Karpas-422 (cell line): ENCODE measurements around the gene CILP. TPM values are rescaled to one million over a fixed set of nuclear protein-coding genes. Genes with fewer than 3 reads are reported as not detected.
"Not testable (repeated sequence)": the region's sequence is repeated elsewhere in the genome, so short reads cannot be mapped to it uniquely, and the experiment has no call there.

ENCODE experiments used
- DNase-seq: peaks from one replicate; pipeline ENCODE4 v3.0.0-alpha.2; 2015
- H2AFZ ChIP-seq: fragments of 200-600 bp; sonication (generic); 2 replicates; pipeline ENCODE4 v1.6.1; 2014; ENCODE audit warnings: antibody characterized with exemption, low read length, mixed read lengths
- H3K27ac ChIP-seq: fragments of 200-600 bp; sonication (generic); 2 replicates; pipeline ENCODE4 v1.5.1; 2014; ENCODE audit warnings: mild to moderate bottlenecking, low read length, moderate library complexity
- H3K27me3 ChIP-seq: fragments of 200-600 bp; sonication (generic); 2 replicates; pipeline ENCODE4 v1.6.1; 2014; ENCODE audit warnings: low read length, mixed read lengths
- H3K36me3 ChIP-seq: fragments of 200-600 bp; sonication (generic); 2 replicates; pipeline ENCODE4 v1.6.1; 2014; ENCODE audit warnings: low read length, mixed read lengths; ENCODE audit not compliant: insufficient read depth
- H3K4me1 ChIP-seq: fragments of 200-600 bp; sonication (generic); 2 replicates; pipeline ENCODE4 v1.6.1; 2014; ENCODE audit warnings: mild to moderate bottlenecking, low read length, mixed read lengths
- H3K4me2 ChIP-seq: fragments of 200-600 bp; sonication (generic); 2 replicates; pipeline ENCODE4 v1.6.1; 2014; ENCODE audit warnings: low read length, low read depth, mild to moderate bottlenecking; ENCODE audit not compliant: poor library complexity, severe bottlenecking
- H3K4me3 ChIP-seq: fragments of 200-600 bp; sonication (generic); 2 replicates; pipeline ENCODE4 v1.5.1; 2014; ENCODE audit warnings: mild to moderate bottlenecking, antibody characterized with exemption, low read length, mixed read lengths
- H3K79me2 ChIP-seq: fragments of 200-600 bp; sonication (generic); 2 replicates; pipeline ENCODE4 v1.6.1; 2014; ENCODE audit warnings: mild to moderate bottlenecking, low read length, mixed read lengths
- H3K9ac ChIP-seq: fragments of 200-600 bp; sonication (generic); 2 replicates; pipeline ENCODE4 v1.6.0; 2014; ENCODE audit warnings: low read length
- H3K9me2 ChIP-seq: fragments of 200-600 bp; sonication (generic), shearing (Covaris generic); replicated peaks from 2 replicates; pipeline ENCODE4 v1.6.0; 2014; ENCODE audit warnings: mild to moderate bottlenecking, low read length, moderate library complexity; ENCODE audit not compliant: insufficient read depth
- H3K9me3 ChIP-seq: fragments of 300-700, 200-600 bp; sonication (generic); 2 replicates; pipeline ENCODE4 v1.6.1; 2014; ENCODE audit warnings: low read length, mixed read lengths
- H4K20me1 ChIP-seq: fragments of 200-600 bp; sonication (generic); 2 replicates; pipeline ENCODE4 v1.6.1; 2014; ENCODE audit warnings: mild to moderate bottlenecking, antibody characterized with exemption, low read length, low read depth; ENCODE audit not compliant: insufficient read depth
- total RNA-seq: library from RNA; depleted of rRNA; stranded (reverse); fragments of >200 nt; shearing (Covaris generic); gene quantifications from 2 replicates; pipeline ENCODE4 v1.2.3, GENCODE V29; 2014; ENCODE audit warnings: low replicate concordance

The CILP gene
- total RNA-seq, 1 experiment from 2014 or later, result not detected

DNA sequence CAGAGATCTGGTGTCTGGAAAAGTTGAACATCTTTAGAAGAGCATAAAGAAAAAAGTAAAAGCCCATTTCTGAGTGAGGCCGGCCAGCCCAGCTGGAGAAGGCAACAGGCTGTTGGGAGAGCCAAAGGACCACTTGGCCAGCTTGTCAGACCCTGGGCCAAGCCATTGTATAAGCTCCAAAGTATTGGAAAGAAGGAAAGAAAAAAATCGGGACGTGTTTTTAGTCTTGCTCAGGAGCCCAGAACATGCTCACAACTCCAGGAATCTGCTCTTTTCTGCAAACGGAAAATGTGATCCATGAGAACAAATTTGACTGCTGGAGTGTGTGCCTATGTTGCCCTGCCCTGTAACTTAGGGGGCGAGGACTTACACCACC, 15.7 kb downstream of the CILP start:
- no peaks in the 10 kb centered on the region for H4K20me1 ChIP-seq
- no peak overlapping the region for H3K9ac ChIP-seq
- H3K27ac ChIP-seq, result no peak overlapping the region
- no peaks in the 10 kb centered on the region for H3K79me2 ChIP-seq
- peaks cover 17% of the 10 kb centered on the region for H3K4me1 ChIP-seq
- no peaks in the 10 kb centered on the region for H3K9me3 ChIP-seq
- H3K36me3 ChIP-seq, result no peaks in the 10 kb centered on the region
- H3K27me3 ChIP-seq, result no peaks in the 10 kb centered on the region
- no peaks in the 10 kb centered on the region for H3K9me2 ChIP-seq
- peak overlapping the region; percentile 43 for H3K4me2 ChIP-seq
- no peak overlapping the region for H3K4me3 ChIP-seq
- no peak overlapping the region for H2AFZ ChIP-seq
- DNase-seq, result no peak

DNA sequence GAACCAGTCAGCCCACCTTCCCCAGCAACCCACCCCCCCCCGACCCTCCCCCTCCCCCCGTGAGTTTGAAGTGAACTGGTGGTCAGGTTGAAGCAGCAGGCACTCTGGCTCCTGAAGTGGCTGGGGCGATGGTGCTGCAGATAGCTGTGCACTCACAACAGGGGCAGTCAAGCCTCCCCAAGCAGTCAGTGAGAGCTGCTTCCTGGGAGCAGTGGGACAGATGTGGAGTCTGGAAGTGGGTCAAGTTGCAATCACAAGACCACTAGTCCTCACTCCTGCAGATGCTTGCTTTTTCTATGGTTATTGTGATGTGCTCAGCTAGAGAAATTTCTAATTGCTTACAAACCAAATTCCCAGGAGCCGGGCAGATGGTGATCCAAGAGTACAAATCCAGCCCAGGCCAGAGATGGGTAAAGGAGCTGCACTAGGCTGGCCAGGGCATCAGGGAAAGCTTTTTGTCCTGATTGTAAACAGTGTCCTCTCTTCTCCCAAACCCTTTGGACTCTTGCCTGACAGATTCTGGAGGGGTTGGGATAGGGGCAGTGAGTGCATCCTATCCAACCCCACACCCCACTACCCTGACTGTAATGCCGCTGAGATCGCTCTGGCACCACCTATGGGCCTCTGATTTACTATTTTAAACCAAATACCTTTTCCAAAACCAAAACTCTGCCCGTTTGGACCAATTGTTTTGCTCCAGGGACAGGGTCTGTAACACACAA, 16.3 kb downstream of the CILP start:
- Histone ChIP-seq H3K27ac (no peak overlapping the region), H3K4me1 (peaks cover 17% of the 10 kb centered on the region), H3K27me3 (no peaks in the 10 kb centered on the region), H3K4me2 (no peak overlapping the region), H3K4me3 (no peak overlapping the region), H2AFZ (no peak overlapping the region), H3K9ac (no peak overlapping the region), H3K9me2 (no peaks in the 10 kb centered on the region), H3K9me3 (no peaks in the 10 kb centered on the region), H4K20me1 (no peaks in the 10 kb centered on the region), H3K36me3 (no peaks in the 10 kb centered on the region), H3K79me2 (no peaks in the 10 kb centered on the region)
- no peak for DNase-seq

DNA sequence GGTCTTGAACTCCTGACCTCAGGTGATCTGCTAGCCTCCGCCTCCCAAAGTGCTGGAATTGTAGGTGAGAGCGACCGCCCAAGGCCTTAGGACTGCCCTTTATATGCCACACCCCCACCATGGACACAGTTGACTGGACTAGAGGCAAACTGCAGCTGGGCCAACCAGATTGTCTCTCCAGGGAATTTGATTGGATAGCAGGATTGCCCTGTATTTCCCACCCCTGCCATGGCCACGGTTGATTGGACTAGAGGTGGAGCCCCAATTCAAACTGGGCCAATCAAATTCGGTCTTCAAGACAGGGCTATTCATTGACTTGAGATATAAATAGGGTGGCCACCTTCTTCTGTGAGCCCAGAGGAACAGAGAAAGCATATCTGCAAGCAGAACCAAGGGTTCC, 19.3 kb downstream of the CILP start:
- H3K9me2 ChIP-seq, result no peaks in the 10 kb centered on the region
- H3K9ac ChIP-seq, result no peak overlapping the region
- no peaks in the 10 kb centered on the region for H3K27me3 ChIP-seq
- no peak overlapping the region for H3K4me3 ChIP-seq
- H2AFZ ChIP-seq, result no peak overlapping the region
- H3K4me1 ChIP-seq, result peaks cover 20% of the 10 kb centered on the region
- H3K9me3 ChIP-seq, result no peaks in the 10 kb centered on the region
- DNase-seq, result peak; percentile 64
- H4K20me1 ChIP-seq, result no peaks in the 10 kb centered on the region
- H3K79me2 ChIP-seq, result no peaks in the 10 kb centered on the region
- H3K4me2 ChIP-seq, result no peak overlapping the region
- no peak overlapping the region for H3K27ac ChIP-seq
- H3K36me3 ChIP-seq, result no peaks in the 10 kb centered on the region

DNA sequence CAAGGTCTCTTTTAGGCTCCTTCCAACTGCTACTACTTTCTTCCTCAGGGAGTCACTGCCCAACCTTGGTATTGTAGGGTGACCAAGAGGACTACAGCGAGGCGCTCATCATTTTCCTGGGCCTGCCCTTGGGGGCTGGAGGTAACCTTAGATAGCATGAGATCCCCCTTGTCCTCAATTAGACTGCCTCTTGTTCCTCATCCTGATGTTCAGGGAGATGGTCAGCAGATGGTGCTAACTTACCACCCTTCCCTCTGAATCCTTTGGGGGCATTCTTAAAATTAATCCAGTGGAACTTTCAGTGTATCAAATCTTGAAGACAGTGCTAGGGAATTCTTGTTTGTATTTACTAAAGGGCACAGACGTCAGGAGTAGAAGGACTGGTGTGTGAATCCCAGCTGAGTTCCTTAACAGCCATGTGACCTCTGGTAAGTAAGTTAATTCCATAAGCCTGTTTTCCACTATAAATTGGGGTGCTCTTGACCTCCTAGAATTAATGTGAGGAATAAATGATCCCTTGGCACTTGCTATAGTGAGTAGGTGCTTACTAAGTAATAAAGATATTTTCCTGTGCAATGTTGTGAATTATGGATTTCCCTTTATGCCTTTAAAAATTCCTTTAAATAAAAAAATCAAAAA, 22.1 kb downstream of the CILP start:
- Histone ChIP-seq H2AFZ (peak overlapping the region; percentile 67), H3K27me3 (no peaks in the 10 kb centered on the region), H3K27ac (no peak overlapping the region), H3K4me3 (no peak overlapping the region), H4K20me1 (no peaks in the 10 kb centered on the region), H3K9me3 (no peaks in the 10 kb centered on the region), H3K9ac (peak overlapping the region; percentile 27; the same call in 1 of the 2 replicates), H3K36me3 (no peaks in the 10 kb centered on the region), H3K9me2 (no peaks in the 10 kb centered on the region), H3K4me1 (peaks cover 10% of the 10 kb centered on the region), H3K79me2 (peaks cover 9% of the 10 kb centered on the region), H3K4me2 (no peak overlapping the region)
- DNase-seq, result peak; percentile 80

DNA sequence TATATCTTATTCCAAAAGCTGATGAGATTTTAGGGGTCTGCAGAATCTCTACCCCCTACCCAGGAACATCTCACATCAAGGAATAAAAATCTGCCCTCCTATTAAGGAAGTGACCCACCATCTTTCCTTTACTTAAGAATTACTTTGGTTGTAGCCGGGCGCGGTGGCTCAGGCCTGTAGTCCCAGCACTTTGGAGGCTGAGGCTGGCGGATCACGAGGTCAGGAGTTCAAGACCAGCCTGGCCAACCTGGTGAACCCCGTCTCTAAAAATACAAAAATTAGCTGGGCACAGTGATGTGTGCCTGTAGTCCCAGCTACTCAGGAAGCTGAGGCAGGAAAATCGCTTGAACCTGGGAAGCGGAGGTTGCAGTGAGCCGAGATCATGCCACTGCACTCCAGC, 22.8 kb downstream of the CILP start:
- H2AFZ ChIP-seq, H4K20me1 ChIP-seq, H3K27ac ChIP-seq, H3K4me3 ChIP-seq, H3K9me3 ChIP-seq, H3K36me3 ChIP-seq, H3K9ac ChIP-seq, H3K4me2 ChIP-seq, H3K27me3 ChIP-seq, H3K9me2 ChIP-seq, DNase-seq: not testable (repeated sequence)
- Histone ChIP-seq H3K79me2 (peaks cover 16% of the 10 kb centered on the region), H3K4me1 (peaks cover 15% of the 10 kb centered on the region)

DNA sequence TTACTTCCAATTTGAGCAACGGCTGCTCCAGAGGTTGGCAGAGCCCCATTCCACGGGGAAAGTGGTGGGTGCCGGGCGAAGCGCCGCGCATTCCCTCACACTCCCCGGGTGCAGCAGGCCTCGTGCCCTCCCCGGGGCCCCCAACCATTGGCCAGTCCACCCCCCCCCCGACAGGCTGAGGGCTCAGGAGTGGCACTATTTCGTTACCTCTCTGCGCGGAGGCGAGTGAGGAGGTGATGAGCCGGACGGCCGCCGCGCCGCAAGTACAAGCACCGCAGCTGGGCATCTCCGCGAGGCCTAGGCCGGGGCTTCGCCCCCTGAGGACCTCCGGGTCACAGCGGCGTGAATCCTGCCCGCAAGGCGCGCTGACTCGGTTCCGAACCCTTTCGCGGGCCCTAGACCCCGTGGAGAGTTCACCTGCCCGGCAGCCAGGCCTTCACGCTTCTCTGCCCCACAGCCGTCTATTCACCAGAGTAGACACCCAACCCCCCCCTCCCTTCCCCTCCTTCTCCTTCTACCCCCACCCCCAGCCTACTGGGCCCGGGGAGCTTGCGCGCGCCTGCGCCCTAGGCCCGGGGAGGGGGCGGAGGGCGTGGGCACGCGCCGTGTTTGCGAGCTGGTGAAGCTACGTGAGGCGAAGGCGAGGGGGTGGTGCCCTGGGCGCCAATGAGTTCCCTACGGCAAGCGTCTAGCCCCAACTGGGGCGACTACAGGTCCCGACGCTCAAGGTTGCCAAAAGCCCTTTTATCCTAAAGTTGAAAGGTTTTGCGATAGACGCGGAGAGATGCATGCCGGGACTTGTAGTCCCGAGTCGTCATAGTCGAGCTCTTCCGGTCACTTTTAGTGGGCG, 26.2 kb downstream of the CILP start, which contains the start of gene CLPX:
CLPX (minus strand) TSS at position 475 of the 850 bp plus-strand sequence; CDS start at position 286, 189 bp downstream.
- Histone ChIP-seq H3K4me3 (peak within 1 kb of the TSS; percentile 91), H3K9ac (peak within 1 kb of the TSS; percentile 99), H3K9me2 (no peaks in the 10 kb centered on the region), H2AFZ (peak within 1 kb of the TSS; percentile 95), H3K27me3 (no peaks in the 10 kb centered on the region), H3K9me3 (no peaks in the 10 kb centered on the region), H3K4me2 (peak within 1 kb of the TSS; percentile 98), H3K27ac (peak within 1 kb of the TSS; percentile 81), H4K20me1 (peaks cover 3% of the 10 kb centered on the region; the same call in 1 of the 2 replicates), H3K36me3 (peaks cover 4% of the 10 kb centered on the region; the same call in 1 of the 2 replicates), H3K4me1 (peaks cover 28% of the 10 kb centered on the region), H3K79me2 (peaks cover 49% of the 10 kb centered on the region)
- peak; percentile 97 for DNase-seq

- H4K20me1 ChIP-seq, result peaks cover 5% of the 10 kb centered on the region; the same call in 1 of the 2 replicates
- H3K4me2 ChIP-seq, result peak overlapping the region; percentile 98
- peak overlapping the region; percentile 81 for H3K27ac ChIP-seq
- no peaks in the 10 kb centered on the region for H3K27me3 ChIP-seq
- peaks cover 28% of the 10 kb centered on the region for H3K4me1 ChIP-seq
- H3K9ac ChIP-seq, result peak overlapping the region; percentile 99
- H3K4me3 ChIP-seq, result peak overlapping the region; percentile 91
- H3K9me2 ChIP-seq, result no peaks in the 10 kb centered on the region
- H2AFZ ChIP-seq, result peak overlapping the region; percentile 95
- peaks cover 56% of the 10 kb centered on the region for H3K79me2 ChIP-seq
- H3K9me3 ChIP-seq, result no peaks in the 10 kb centered on the region
- peaks cover 11% of the 10 kb centered on the region; the same call in 1 of the 2 replicates for H3K36me3 ChIP-seq
- DNase-seq, result peak; percentile 84
These were observed 26.9 kb downstream of the CILP start for GRCh38 chr15:65184305-65184867.
